22Rv1 (cell line): ENCODE data around the gene HEPACAM.

ENCODE experiments used
- H3K27ac ChIP-seq: fragments of 450-650 bp; 2 replicates; pipeline ENCODE4 v1.5.1; 2017
- ZFX ChIP-seq: fragments of 450-650 bp; IDR thresholded peaks from 2 replicates; pipeline ENCODE4 v1.6.1; 2017; ENCODE audit warnings: antibody characterized with exemption, borderline replicate concordance
- TF ChIP-seq, protein P1 (sequence below): fragments of 450-650 bp; IDR thresholded peaks from 2 replicates; pipeline ENCODE4 v1.5.1; 2017; ENCODE audit warnings: mild to moderate bottlenecking

The HEPACAM gene

DNA sequence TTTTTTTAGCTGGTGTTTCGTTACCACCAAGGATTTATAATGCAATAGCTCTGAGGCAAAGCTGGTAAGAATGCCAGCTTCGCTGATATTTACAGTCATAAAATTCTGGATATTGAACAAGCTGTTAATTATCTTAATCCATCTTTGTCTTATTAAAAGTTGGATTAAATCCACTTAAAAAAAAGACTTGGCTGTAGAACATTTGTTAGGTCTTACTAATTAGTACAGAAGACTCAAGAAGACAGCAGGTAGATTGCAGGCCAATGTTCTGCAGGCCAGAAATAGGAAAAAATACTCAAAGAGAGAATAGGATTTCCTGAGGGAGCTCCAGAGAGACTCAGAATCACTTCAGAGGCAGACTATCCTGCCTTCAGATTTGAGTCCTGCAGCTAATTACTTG is 45.7 kb downstream of the HEPACAM start:
- TF ChIP-seq, protein P1, sequence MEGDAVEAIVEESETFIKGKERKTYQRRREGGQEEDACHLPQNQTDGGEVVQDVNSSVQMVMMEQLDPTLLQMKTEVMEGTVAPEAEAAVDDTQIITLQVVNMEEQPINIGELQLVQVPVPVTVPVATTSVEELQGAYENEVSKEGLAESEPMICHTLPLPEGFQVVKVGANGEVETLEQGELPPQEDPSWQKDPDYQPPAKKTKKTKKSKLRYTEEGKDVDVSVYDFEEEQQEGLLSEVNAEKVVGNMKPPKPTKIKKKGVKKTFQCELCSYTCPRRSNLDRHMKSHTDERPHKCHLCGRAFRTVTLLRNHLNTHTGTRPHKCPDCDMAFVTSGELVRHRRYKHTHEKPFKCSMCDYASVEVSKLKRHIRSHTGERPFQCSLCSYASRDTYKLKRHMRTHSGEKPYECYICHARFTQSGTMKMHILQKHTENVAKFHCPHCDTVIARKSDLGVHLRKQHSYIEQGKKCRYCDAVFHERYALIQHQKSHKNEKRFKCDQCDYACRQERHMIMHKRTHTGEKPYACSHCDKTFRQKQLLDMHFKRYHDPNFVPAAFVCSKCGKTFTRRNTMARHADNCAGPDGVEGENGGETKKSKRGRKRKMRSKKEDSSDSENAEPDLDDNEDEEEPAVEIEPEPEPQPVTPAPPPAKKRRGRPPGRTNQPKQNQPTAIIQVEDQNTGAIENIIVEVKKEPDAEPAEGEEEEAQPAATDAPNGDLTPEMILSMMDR, result no peak
- no peak for TF ChIP-seq ZFX
- H3K27ac ChIP-seq, result no peak overlapping the region

DNA sequence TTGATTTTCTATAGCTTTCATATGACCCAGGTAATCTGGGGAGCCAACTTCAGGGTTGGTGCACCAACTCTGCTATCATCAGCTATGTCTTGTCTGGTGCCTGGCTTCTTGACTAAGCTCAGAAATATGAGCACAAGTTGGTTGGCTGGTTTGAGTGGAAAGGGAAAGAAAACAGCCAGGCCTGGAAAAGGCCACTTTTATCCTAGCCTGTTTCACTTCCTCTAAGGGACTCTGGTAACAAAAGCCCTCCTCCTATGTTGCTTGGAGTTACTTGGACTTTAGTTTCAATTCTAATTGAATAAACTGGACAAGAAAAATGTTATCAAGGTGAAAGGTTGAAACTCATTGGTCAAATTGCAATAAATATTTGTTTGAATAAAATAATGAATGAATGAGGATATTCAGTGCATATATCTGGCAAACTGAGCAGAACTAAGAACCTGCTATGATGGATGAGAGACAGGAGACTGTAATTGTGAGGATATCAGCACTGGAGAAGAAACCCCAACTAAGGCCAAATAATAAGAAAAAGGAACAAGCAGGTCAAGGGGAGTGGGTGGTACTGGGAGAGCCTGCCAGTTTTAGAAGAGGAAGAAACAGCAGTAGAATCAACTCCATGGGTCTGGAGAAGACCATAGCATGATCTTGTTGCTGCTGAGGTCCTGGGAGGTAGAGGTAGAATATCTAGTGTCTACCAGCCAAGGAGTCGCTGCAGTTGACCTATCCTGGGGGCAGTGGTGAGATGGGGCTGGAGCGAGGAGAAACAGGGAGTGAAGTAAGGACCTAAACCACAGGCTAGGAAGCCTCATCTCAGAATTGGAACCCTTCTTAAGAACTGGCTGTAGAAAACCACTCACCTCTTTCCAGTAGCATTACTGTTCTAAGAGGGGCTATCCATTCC is 46.4 kb downstream of the HEPACAM start:
- no peak overlapping the region for H3K27ac ChIP-seq

DNA sequence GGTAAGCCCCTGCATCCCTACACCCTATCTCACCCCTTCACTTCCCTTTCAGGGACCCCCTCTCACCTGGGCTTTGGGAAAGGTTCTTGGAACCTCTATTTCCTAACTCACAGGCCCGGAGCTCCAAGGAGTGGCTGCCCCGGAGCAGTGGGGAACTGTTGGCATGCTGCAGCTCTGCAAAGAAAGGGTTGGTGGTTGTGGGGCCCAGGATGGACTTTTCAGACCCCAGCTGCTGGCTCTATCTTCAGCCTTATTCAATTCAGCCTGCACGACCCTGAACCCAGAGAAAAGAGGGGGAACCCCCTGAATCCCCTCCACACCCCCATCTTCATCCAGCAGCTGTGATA is 48.2 kb downstream of the HEPACAM start:
- no peak overlapping the region for H3K27ac ChIP-seq
- TF ChIP-seq, protein P1, result no peak
- TF ChIP-seq ZFX, result no peak

More for the DNA sequence above, 46.4 kb downstream of the HEPACAM start:
- TF ChIP-seq, protein P1, result no peak
- no peak for TF ChIP-seq ZFX

DNA sequence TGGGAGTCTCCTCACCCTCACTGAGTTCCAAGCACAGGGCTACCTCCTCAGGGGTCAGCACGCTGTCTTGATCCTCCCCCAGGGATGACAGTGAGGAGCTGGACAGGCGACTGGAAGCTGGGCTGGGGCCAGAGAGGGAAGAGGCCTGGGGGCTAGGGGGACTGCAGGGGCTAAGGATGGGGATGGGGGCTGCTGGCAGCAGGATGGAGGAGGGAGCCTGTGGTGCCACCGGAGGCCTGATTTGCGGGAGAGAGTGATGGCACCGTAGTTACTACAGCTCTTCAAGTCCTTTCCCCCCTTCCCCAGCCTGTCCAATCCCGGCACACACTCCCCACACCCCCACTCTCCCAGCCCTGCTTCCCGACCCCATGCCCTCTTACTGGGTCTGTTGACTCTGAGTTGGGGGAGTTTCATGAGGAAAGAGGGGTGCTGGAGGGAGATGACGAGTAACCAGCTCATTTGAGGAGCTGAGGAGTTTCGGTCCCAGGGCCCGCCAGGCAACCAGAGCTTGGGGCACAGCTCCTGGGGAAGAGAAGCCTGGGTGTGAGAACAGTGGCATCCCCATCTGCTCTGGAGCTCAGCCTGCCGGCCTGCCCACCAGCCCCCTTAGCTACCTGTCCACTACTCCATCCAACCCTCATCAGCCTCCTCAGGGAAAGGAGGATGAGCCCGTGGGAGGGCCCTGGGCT is 48.7 kb downstream of the HEPACAM start:
- no peak overlapping the region for H3K27ac ChIP-seq
- no peak for TF ChIP-seq ZFX
- TF ChIP-seq, protein P1, result no peak

DNA sequence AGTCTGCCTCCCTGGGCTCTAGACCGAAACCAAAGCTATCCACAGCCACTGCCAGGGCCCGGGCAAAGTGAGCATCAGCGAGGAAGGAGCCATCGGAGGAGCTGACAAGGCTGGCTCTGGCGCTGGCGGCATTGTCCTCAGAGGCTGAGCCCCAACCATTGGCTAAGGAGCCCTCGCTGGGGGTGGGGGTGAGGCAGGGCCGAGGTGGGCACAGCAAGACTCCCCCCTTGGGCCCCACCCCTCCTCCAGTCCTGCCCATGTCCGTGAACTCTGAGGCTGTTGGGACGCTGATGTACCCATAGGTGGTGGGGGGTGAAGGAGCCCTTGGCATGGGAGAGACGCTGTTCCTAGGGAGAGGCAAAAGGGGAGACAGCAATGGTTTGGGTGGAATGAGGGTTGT is 49.4 kb downstream of the HEPACAM start:
- TF ChIP-seq, protein P1, result no peak
- no peak for TF ChIP-seq ZFX
- no peak overlapping the region for H3K27ac ChIP-seq

DNA sequence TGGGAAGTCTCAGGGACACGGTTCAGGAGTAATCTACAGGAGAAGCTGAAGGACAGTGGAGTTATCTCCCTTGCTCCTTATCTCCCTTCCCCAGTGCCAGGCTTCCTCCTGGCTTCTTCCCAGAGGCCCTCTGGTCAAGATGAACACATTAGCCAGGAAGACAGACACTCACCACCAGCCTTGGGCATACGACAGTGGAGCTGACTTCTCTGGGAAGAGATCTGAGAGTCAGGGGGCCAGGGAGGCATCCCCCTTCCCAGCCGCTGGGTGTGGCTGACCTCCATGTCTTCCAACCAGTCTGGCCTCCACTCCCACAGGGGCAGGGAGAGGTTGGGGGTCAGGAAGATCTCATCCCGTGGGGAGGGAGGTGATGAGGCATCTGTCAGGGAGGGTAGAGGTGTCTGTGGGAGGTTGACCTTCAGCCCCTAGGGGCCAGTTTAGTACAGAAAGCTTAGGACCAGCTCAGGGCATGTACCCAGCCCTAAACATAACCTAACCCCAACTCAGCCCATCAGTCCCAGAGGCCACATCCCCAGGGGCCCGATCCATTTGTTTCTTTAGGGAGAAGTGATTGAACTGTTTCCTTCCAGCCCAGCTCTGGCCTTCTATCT is 50.9 kb downstream of the HEPACAM start:
- TF ChIP-seq, protein P1, result no peak
- no peak for TF ChIP-seq ZFX
- no peak overlapping the region for H3K27ac ChIP-seq

DNA sequence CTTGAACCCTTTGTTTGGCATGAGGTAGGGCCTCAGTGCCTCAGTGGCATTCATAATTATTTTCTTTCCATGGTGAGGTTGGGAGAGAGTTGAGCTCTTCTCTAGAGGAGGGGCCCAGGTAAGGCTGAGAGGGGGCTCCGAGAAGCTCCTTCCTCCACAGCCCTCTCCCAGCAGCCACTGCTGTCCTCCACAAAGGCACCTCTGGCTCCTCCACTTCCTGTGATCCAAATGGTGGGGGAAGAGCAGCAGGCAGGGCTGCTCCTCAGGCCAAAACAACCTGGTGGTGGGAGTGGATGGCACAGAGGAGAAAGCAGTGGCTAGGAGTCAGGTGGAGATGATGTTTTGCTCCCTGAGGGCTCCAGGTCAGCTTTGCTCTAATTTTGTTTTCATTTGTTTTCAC is 51.5 kb downstream of the HEPACAM start:
- TF ChIP-seq ZFX, result no peak
- TF ChIP-seq, protein P1, result no peak
- H3K27ac ChIP-seq, result no peak overlapping the region
